Activated CD4-positive, alpha-beta T cell treated with anti-CD3 and anti-CD28 coated beads, Interleukin-2, amount 10 ng/mL, durations not matched to agents 24 days and 14 days (primary cell): ENCODE measurements around the gene PYGB. TPM values are rescaled to one million over a fixed set of nuclear protein-coding genes. Genes with fewer than 3 reads are reported as not detected.
"Not testable (repeated sequence)": the region's sequence is repeated elsewhere in the genome, so short reads cannot be mapped to it uniquely, and the experiment has no call there.

Source experiments
- DNase-seq: peaks from one replicate; pipeline ENCODE4 v3.0.0; 2022
- H3K27ac Mint-ChIP-seq: one replicate; pipeline ENCODE4 v1.8.0; 2022; ENCODE audit warnings: mild to moderate bottlenecking, mixed read lengths
- H3K27me3 Mint-ChIP-seq: one replicate; pipeline ENCODE4 v1.8.0; 2022; ENCODE audit warnings: mixed read lengths
- H3K36me3 Mint-ChIP-seq: one replicate; pipeline ENCODE4 v1.8.0; 2022; ENCODE audit warnings: low read depth, mild to moderate bottlenecking, mixed read lengths
- H3K4me1 Mint-ChIP-seq: one replicate; pipeline ENCODE4 v1.8.0; 2021; ENCODE audit warnings: mixed read lengths
- H3K4me3 Mint-ChIP-seq: one replicate; pipeline ENCODE4 v1.8.0; 2022; ENCODE audit warnings: mild to moderate bottlenecking, moderate library complexity, mixed read lengths
- H3K9me3 Mint-ChIP-seq: one replicate; pipeline ENCODE4 v1.8.0; 2021; ENCODE audit warnings: mixed read lengths
- intact Hi-C: fragments of 100-400 bp; cut with micrococcal nuclease; formaldehyde crosslinking; loops from one replicate; pipeline ENCODE4 v1.15.1; 2023
- total RNA-seq: library from RNA; stranded (reverse); gene quantifications from 2 replicates; pipeline ENCODE4 v1.2.3, GENCODE V29; 2022

Gene PYGB
- total RNA-seq, 1 donor from 2014 or later, result 36.6 TPM

GRCh38 chr20:25230166-25230831, 17.6 kb upstream of the PYGB start:
- DNase-seq, result no peak
- H3K27ac Mint-ChIP-seq, result no peak overlapping the region
- H3K36me3 Mint-ChIP-seq, result no peaks in the 10 kb centered on the region
- intact Hi-C loops, result no loop called here
- H3K4me1 Mint-ChIP-seq, result no peaks in the 10 kb centered on the region
- H3K27me3 Mint-ChIP-seq, result no peaks in the 10 kb centered on the region
- H3K4me3 Mint-ChIP-seq, result no peak overlapping the region
- no peaks in the 10 kb centered on the region for H3K9me3 Mint-ChIP-seq

GRCh38 chr20:25233016-25233772, 14.7 kb upstream of the PYGB start:
- H3K27ac Mint-ChIP-seq, result no peak overlapping the region

GRCh38 chr20:25234009-25234849, 13.7 kb upstream of the PYGB start:
- DNase-seq, H3K36me3 Mint-ChIP-seq, H3K27ac Mint-ChIP-seq, H3K4me3 Mint-ChIP-seq, H3K27me3 Mint-ChIP-seq, H3K9me3 Mint-ChIP-seq, intact Hi-C loops: not testable (repeated sequence)
- H3K4me1 Mint-ChIP-seq, result peaks cover 19% of the 10 kb centered on the region

More at GRCh38 chr20:25233016-25233772, 14.7 kb upstream of the PYGB start:
- Mint-ChIP-seq H3K36me3 (no peaks in the 10 kb centered on the region), H3K27me3 (no peaks in the 10 kb centered on the region), H3K9me3 (no peaks in the 10 kb centered on the region), H3K4me3 (no peak overlapping the region), H3K4me1 (peaks cover 11% of the 10 kb centered on the region)
- intact Hi-C loops, result no loop called here
- DNase-seq, result no peak

- intact Hi-C loops, result loop anchor here (1.0 to 5.0 kb wide), 2 partner anchors 74 to 284 kb away; no protein-coding TSS in a partner anchor
Observed at GRCh38 chr20:25236450-25237304, 11.2 kb upstream of the PYGB start.

GRCh38 chr20:25237610-25238318, 10.1 kb upstream of the PYGB start:
- intact Hi-C loops, result loop anchor here (1.0 to 5.0 kb wide), 4 partner anchors 10 to 285 kb away; no protein-coding TSS in a partner anchor
- Mint-ChIP-seq H3K27me3 (peaks cover under 1% of the 10 kb centered on the region), H3K4me1 (peaks cover 22% of the 10 kb centered on the region), H3K36me3 (no peaks in the 10 kb centered on the region), H3K4me3 (peak overlapping the region; percentile 55), H3K9me3 (no peaks in the 10 kb centered on the region), H3K27ac (peak overlapping the region; percentile 91)
- DNase-seq, result peak; percentile 81

More at GRCh38 chr20:25236450-25237304, 11.2 kb upstream of the PYGB start:
- Mint-ChIP-seq H3K36me3 (no peaks in the 10 kb centered on the region), H3K4me1 (peaks cover 22% of the 10 kb centered on the region), H3K27ac (peak overlapping the region; percentile 39), H3K4me3 (no peak overlapping the region), H3K9me3 (no peaks in the 10 kb centered on the region), H3K27me3 (no peaks in the 10 kb centered on the region)
- no peak for DNase-seq

- Mint-ChIP-seq H3K27ac (peak overlapping the region; percentile 91), H3K27me3 (peaks cover 3% of the 10 kb centered on the region), H3K4me3 (peak overlapping the region; percentile 55), H3K36me3 (no peaks in the 10 kb centered on the region), H3K9me3 (no peaks in the 10 kb centered on the region), H3K4me1 (peaks cover 22% of the 10 kb centered on the region)
- no peak for DNase-seq
- intact Hi-C loops, result loop anchor here (1.0 to 5.0 kb wide), 3 partner anchors 9 to 286 kb away; no protein-coding TSS in a partner anchor
Observed at GRCh38 chr20:25238319-25239037, 9.4 kb upstream of the PYGB start.

- Mint-ChIP-seq H3K27ac (peak overlapping the region; percentile 20), H3K9me3 (no peaks in the 10 kb centered on the region), H3K4me3 (no peak overlapping the region), H3K36me3 (no peaks in the 10 kb centered on the region), H3K27me3 (peaks cover 3% of the 10 kb centered on the region), H3K4me1 (peaks cover 22% of the 10 kb centered on the region)
- intact Hi-C loops, result loop anchor here (5.0 kb wide), 1 partner anchor 287 kb away; no protein-coding TSS in a partner anchor
- no peak for DNase-seq
Observed at GRCh38 chr20:25239387-25240370, 8.2 kb upstream of the PYGB start.

GRCh38 chr20:25240851-25241658, 6.8 kb upstream of the PYGB start:
- H3K36me3 Mint-ChIP-seq, DNase-seq, H3K27me3 Mint-ChIP-seq, H3K9me3 Mint-ChIP-seq, H3K27ac Mint-ChIP-seq, H3K4me3 Mint-ChIP-seq, intact Hi-C loops: not testable (repeated sequence)
- H3K4me1 Mint-ChIP-seq, result peaks cover 22% of the 10 kb centered on the region

GRCh38 chr20:25241659-25241955, 6.3 kb upstream of the PYGB start:
- intact Hi-C loops, H3K36me3 Mint-ChIP-seq, DNase-seq, H3K27ac Mint-ChIP-seq, H3K4me3 Mint-ChIP-seq, H3K9me3 Mint-ChIP-seq, H3K27me3 Mint-ChIP-seq: not testable (repeated sequence)
- H3K4me1 Mint-ChIP-seq, result peaks cover 27% of the 10 kb centered on the region

GRCh38 chr20:25242231-25242630, 5.7 kb upstream of the PYGB start:
- H3K4me3 Mint-ChIP-seq, result no peak overlapping the region
- no peak overlapping the region for H3K27ac Mint-ChIP-seq
- H3K27me3 Mint-ChIP-seq, result peaks cover 9% of the 10 kb centered on the region
- H3K4me1 Mint-ChIP-seq, result peaks cover 32% of the 10 kb centered on the region
- no peak for DNase-seq
- no peaks in the 10 kb centered on the region for H3K9me3 Mint-ChIP-seq
- intact Hi-C loops, result no loop called here
- H3K36me3 Mint-ChIP-seq, result no peaks in the 10 kb centered on the region
